ENCODE data around the gene NDUFA8.

Gene NDUFA8

GRCh38 chr9:122140368-122141193 is 19.0 kb downstream of the NDUFA8 start:
- DNase-seq (ENCODE audit: extremely low read depth, low read depth), result no peak
- no peak for TF ChIP-seq CTCF (IDR thresholded peaks at IDR 0.05; ENCODE audit: low read depth, low read length)

- TF ChIP-seq CTCF (IDR thresholded peaks at IDR 0.05; ENCODE audit: low read depth, low read length), result no peak
- no peak for DNase-seq (ENCODE audit: extremely low read depth, low read depth)
Observed at GRCh38 chr9:122138560-122139268, 20.9 kb downstream of the NDUFA8 start.

- no peak for TF ChIP-seq CTCF (IDR thresholded peaks at IDR 0.05; ENCODE audit: low read depth, low read length)
- no peak for DNase-seq (ENCODE audit: extremely low read depth, low read depth)
Observed at GRCh38 chr9:122135529-122135859, 24.1 kb downstream of the NDUFA8 start.

GRCh38 chr9:122134822-122135528 is 24.6 kb downstream of the NDUFA8 start:
- DNase-seq (ENCODE audit: extremely low read depth, low read depth), result no peak
- TF ChIP-seq CTCF (IDR thresholded peaks at IDR 0.05; ENCODE audit: low read depth, low read length), result no peak

- no peak for TF ChIP-seq CTCF (IDR thresholded peaks at IDR 0.05; ENCODE audit: low read depth, low read length)
- no peak for DNase-seq (ENCODE audit: extremely low read depth, low read depth)
Observed at GRCh38 chr9:122133984-122134535, 25.5 kb downstream of the NDUFA8 start.

GRCh38 chr9:122133263-122133983 is 26.2 kb downstream of the NDUFA8 start:
- DNase-seq (ENCODE audit: extremely low read depth, low read depth), result no peak
- TF ChIP-seq CTCF (IDR thresholded peaks at IDR 0.05; ENCODE audit: low read depth, low read length), result no peak
